ENCODE data around the gene ZNF334. TPM values are rescaled to one million over a fixed set of nuclear protein-coding genes. Genes with fewer than 3 reads are reported as not detected.

ZNF334 gene
- total RNA-seq, 1 experiment from 2014 or later = 18.7 TPM

DNA sequence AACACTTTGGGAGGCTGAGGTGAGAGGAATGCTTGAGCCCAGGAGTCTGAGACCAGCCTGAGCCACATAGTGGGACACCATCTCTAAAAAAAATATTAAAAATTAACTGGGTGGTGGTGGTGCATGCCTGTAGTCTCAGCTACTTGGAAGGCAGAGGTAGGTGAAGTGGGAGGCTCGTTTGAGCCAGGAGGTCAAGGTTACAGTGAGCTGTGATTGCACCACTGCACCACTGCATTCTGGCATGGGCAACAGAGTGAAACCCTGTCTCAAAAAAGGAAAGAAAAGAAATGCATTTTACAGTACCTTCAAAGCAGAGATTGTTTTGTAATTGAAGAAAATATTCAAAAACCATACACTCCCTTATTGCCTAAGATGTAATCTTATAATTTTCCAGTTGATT, 30.6 kb upstream of the ZNF334 start (continued):
- TF ChIP-seq, protein P1, sequence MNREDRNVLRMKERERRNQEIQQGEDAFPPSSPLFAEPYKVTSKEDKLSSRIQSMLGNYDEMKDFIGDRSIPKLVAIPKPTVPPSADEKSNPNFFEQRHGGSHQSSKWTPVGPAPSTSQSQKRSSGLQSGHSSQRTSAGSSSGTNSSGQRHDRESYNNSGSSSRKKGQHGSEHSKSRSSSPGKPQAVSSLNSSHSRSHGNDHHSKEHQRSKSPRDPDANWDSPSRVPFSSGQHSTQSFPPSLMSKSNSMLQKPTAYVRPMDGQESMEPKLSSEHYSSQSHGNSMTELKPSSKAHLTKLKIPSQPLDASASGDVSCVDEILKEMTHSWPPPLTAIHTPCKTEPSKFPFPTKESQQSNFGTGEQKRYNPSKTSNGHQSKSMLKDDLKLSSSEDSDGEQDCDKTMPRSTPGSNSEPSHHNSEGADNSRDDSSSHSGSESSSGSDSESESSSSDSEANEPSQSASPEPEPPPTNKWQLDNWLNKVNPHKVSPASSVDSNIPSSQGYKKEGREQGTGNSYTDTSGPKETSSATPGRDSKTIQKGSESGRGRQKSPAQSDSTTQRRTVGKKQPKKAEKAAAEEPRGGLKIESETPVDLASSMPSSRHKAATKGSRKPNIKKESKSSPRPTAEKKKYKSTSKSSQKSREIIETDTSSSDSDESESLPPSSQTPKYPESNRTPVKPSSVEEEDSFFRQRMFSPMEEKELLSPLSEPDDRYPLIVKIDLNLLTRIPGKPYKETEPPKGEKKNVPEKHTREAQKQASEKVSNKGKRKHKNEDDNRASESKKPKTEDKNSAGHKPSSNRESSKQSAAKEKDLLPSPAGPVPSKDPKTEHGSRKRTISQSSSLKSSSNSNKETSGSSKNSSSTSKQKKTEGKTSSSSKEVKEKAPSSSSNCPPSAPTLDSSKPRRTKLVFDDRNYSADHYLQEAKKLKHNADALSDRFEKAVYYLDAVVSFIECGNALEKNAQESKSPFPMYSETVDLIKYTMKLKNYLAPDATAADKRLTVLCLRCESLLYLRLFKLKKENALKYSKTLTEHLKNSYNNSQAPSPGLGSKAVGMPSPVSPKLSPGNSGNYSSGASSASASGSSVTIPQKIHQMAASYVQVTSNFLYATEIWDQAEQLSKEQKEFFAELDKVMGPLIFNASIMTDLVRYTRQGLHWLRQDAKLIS (CRISPR knock-in tag; IDR thresholded peaks at IDR 0.05; ENCODE audit: borderline replicate concordance) = no peak
- TF ChIP-seq, protein P2, sequence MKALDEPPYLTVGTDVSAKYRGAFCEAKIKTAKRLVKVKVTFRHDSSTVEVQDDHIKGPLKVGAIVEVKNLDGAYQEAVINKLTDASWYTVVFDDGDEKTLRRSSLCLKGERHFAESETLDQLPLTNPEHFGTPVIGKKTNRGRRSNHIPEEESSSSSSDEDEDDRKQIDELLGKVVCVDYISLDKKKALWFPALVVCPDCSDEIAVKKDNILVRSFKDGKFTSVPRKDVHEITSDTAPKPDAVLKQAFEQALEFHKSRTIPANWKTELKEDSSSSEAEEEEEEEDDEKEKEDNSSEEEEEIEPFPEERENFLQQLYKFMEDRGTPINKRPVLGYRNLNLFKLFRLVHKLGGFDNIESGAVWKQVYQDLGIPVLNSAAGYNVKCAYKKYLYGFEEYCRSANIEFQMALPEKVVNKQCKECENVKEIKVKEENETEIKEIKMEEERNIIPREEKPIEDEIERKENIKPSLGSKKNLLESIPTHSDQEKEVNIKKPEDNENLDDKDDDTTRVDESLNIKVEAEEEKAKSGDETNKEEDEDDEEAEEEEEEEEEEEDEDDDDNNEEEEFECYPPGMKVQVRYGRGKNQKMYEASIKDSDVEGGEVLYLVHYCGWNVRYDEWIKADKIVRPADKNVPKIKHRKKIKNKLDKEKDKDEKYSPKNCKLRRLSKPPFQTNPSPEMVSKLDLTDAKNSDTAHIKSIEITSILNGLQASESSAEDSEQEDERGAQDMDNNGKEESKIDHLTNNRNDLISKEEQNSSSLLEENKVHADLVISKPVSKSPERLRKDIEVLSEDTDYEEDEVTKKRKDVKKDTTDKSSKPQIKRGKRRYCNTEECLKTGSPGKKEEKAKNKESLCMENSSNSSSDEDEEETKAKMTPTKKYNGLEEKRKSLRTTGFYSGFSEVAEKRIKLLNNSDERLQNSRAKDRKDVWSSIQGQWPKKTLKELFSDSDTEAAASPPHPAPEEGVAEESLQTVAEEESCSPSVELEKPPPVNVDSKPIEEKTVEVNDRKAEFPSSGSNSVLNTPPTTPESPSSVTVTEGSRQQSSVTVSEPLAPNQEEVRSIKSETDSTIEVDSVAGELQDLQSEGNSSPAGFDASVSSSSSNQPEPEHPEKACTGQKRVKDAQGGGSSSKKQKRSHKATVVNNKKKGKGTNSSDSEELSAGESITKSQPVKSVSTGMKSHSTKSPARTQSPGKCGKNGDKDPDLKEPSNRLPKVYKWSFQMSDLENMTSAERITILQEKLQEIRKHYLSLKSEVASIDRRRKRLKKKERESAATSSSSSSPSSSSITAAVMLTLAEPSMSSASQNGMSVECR (CRISPR knock-in tag; IDR thresholded peaks at IDR 0.05; ENCODE audit: borderline replicate concordance) = no peak

DNA sequence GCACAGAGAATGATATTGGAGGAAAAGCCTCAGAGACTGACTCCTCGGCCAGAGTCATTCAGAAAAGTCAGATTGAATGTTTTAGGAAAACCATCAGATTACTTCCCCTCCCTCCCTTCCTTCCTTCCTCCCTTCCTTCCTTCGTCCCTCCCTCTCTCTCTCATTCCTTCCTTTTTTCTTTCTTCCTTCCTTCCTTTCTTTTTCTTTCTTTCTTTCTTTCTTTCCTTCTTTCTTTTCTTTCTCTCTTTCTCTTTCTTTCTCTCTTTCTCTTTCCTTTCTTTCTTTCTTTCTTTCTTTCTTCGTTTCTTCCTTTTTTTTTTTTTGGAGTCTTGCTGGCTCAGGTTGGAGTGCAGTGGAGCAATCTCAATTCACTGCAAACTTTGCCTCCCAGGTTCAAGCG, 29.7 kb upstream of the ZNF334 start:
- no peaks in the 10 kb centered on the region for H3K36me3 Mint-ChIP-seq
- H3K27me3 Mint-ChIP-seq (ENCODE audit: low read depth) = no peaks in the 10 kb centered on the region
- POLR2A ChIA-PET = no interaction called here
- H3K4me1 Mint-ChIP-seq = peaks cover 13% of the 10 kb centered on the region
- no peak for ATAC-seq
- H3K9me3 Mint-ChIP-seq = no peaks in the 10 kb centered on the region
- no peak overlapping the region for H3K27ac Mint-ChIP-seq
- no peak for DNase-seq (ENCODE audit: low spot score)
- CTCF ChIA-PET = interaction anchor here (2.6 kb wide), 1 partner anchor 20 kb away, joined by 13 read pairs; no protein-coding TSS in a partner anchor
- H3K4me3 Mint-ChIP-seq = no peak overlapping the region
- TF ChIP-seq ZNF423 (CRISPR knock-in tag; IDR thresholded peaks at IDR 0.05) = no peak
- no peak for TF ChIP-seq NFE2L1 (CRISPR knock-in tag; IDR thresholded peaks at IDR 0.05)
- TF ChIP-seq JAZF1 (CRISPR knock-in tag; IDR thresholded peaks at IDR 0.05) = no peak
- no peak for TF ChIP-seq MXD4 (CRISPR knock-in tag; IDR thresholded peaks at IDR 0.05; ENCODE audit: borderline replicate concordance)
- TF ChIP-seq, protein P3, sequence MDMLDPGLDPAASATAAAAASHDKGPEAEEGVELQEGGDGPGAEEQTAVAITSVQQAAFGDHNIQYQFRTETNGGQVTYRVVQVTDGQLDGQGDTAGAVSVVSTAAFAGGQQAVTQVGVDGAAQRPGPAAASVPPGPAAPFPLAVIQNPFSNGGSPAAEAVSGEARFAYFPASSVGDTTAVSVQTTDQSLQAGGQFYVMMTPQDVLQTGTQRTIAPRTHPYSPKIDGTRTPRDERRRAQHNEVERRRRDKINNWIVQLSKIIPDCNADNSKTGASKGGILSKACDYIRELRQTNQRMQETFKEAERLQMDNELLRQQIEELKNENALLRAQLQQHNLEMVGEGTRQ (CRISPR knock-in tag; IDR thresholded peaks at IDR 0.05) = no peak
- TF ChIP-seq, protein P4, sequence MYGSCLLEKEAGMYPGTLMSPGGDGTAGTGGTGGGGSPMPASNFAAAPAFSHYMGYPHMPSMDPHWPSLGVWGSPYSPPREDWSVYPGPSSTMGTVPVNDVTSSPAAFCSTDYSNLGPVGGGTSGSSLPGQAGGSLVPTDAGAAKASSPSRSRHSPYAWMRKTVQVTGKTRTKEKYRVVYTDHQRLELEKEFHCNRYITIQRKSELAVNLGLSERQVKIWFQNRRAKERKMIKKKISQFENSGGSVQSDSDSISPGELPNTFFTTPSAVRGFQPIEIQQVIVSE (CRISPR knock-in tag; IDR thresholded peaks at IDR 0.05; ENCODE audit: borderline replicate concordance) = no peak
- TF ChIP-seq ESRRA (CRISPR knock-in tag; IDR thresholded peaks at IDR 0.05; ENCODE audit: borderline replicate concordance) = no peak
- TF ChIP-seq, protein P5, sequence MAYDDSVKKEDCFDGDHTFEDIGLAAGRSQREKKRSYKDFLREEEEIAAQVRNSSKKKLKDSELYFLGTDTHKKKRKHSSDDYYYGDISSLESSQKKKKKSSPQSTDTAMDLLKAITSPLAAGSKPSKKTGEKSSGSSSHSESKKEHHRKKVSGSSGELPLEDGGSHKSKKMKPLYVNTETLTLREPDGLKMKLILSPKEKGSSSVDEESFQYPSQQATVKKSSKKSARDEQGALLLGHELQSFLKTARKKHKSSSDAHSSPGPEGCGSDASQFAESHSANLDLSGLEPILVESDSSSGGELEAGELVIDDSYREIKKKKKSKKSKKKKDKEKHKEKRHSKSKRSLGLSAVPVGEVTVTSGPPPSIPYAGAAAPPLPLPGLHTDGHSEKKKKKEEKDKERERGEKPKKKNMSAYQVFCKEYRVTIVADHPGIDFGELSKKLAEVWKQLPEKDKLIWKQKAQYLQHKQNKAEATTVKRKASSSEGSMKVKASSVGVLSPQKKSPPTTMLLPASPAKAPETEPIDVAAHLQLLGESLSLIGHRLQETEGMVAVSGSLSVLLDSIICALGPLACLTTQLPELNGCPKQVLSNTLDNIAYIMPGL (CRISPR knock-in tag; IDR thresholded peaks at IDR 0.05) = no peak
- TF ChIP-seq EMX1 (CRISPR knock-in tag; IDR thresholded peaks at IDR 0.05) = no peak
- TF ChIP-seq, protein P6, sequence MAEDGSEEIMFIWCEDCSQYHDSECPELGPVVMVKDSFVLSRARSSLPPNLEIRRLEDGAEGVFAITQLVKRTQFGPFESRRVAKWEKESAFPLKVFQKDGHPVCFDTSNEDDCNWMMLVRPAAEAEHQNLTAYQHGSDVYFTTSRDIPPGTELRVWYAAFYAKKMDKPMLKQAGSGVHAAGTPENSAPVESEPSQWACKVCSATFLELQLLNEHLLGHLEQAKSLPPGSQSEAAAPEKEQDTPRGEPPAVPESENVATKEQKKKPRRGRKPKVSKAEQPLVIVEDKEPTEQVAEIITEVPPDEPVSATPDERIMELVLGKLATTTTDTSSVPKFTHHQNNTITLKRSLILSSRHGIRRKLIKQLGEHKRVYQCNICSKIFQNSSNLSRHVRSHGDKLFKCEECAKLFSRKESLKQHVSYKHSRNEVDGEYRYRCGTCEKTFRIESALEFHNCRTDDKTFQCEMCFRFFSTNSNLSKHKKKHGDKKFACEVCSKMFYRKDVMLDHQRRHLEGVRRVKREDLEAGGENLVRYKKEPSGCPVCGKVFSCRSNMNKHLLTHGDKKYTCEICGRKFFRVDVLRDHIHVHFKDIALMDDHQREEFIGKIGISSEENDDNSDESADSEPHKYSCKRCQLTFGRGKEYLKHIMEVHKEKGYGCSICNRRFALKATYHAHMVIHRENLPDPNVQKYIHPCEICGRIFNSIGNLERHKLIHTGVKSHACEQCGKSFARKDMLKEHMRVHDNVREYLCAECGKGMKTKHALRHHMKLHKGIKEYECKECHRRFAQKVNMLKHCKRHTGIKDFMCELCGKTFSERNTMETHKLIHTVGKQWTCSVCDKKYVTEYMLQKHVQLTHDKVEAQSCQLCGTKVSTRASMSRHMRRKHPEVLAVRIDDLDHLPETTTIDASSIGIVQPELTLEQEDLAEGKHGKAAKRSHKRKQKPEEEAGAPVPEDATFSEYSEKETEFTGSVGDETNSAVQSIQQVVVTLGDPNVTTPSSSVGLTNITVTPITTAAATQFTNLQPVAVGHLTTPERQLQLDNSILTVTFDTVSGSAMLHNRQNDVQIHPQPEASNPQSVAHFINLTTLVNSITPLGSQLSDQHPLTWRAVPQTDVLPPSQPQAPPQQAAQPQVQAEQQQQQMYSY (CRISPR knock-in tag; IDR thresholded peaks at IDR 0.05) = no peak
- TF ChIP-seq GABPB1 (CRISPR knock-in tag; IDR thresholded peaks at IDR 0.05) = no peak
- TF ChIP-seq, protein P7, sequence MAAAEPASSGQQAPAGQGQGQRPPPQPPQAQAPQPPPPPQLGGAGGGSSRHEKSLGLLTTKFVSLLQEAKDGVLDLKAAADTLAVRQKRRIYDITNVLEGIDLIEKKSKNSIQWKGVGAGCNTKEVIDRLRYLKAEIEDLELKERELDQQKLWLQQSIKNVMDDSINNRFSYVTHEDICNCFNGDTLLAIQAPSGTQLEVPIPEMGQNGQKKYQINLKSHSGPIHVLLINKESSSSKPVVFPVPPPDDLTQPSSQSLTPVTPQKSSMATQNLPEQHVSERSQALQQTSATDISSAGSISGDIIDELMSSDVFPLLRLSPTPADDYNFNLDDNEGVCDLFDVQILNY (CRISPR knock-in tag; IDR thresholded peaks at IDR 0.05) = no peak
- TF ChIP-seq ELF4 (CRISPR knock-in tag; IDR thresholded peaks at IDR 0.05; ENCODE audit: low read depth) = no peak
- TF ChIP-seq, protein P8, sequence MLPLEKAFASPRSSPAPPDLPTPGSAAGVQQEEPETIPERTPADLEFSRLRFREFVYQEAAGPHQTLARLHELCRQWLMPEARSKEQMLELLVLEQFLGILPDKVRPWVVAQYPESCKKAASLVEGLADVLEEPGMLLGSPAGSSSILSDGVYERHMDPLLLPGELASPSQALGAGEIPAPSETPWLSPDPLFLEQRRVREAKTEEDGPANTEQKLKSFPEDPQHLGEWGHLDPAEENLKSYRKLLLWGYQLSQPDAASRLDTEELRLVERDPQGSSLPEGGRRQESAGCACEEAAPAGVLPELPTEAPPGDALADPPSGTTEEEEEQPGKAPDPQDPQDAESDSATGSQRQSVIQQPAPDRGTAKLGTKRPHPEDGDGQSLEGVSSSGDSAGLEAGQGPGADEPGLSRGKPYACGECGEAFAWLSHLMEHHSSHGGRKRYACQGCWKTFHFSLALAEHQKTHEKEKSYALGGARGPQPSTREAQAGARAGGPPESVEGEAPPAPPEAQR (CRISPR knock-in tag; IDR thresholded peaks at IDR 0.05) = no peak
- no peak for TF ChIP-seq NR3C1 (CRISPR knock-in tag; conservative IDR thresholded peaks at IDR 0.05; ENCODE audit: low read depth)
- TF ChIP-seq NFATC4 (CRISPR knock-in tag; IDR thresholded peaks at IDR 0.05) = no peak
